H1 (cell line): Measurements from ENCODE around the gene CDC42EP3. TPM values are rescaled to one million over a fixed set of nuclear protein-coding genes. Genes with fewer than 3 reads are reported as not detected.

Source experiments
- CTCF ChIA-PET: fragments of 300-600 bp; sonication (Branson Sonifier 250); formaldehyde crosslinking; loops from one replicate; lab custom pipeline; 2021; ENCODE audit not compliant: partially characterized antibody; lab: Charles Lee
- POLR2A ChIA-PET: fragments of 300-600 bp; sonication (Branson Sonifier 250); formaldehyde crosslinking; loops from one replicate; lab custom pipeline; 2021; ENCODE audit warnings: inconsistent platforms; ENCODE audit not compliant: partially characterized antibody; lab: Charles Lee
- DNase-seq, 2 experiments: peaks; one replicate each; pipeline versions ENCODE4 v3.0.0 to v3.0.0-alpha.2; 2010 to 2022; ENCODE audit warnings: low spot score in 2 of 2, low read depth in 1 of 2, mixed read lengths in 1 of 2
- FAIRE-seq: peaks from 2 replicates; lab custom pipeline; 2011; peaks lifted over from hg19 to GRCh38; lab: Jason Lieb, UNC
- H2AFZ ChIP-seq: 2 replicates; pipeline ENCODE4 v1.8.1; 2012; ENCODE audit warnings: low read length, inconsistent platforms
- H2AK5ac ChIP-seq: 2 replicates; pipeline ENCODE4 v1.6.1; 2013; ENCODE audit warnings: low read depth, low read length
- H2BK120ac ChIP-seq: replicated peaks from 2 replicates; pipeline ENCODE3; 2013; ENCODE audit warnings: low read depth, low read length, inconsistent platforms
- H2BK12ac ChIP-seq: 2 replicates; pipeline ENCODE4 v1.6.1; 2013; ENCODE audit warnings: low read depth, low read length
- H2BK15ac ChIP-seq: 2 replicates; pipeline ENCODE4 v1.6.1; 2013; ENCODE audit warnings: low read length
- H2BK20ac ChIP-seq: 2 replicates; pipeline ENCODE4 v1.6.1; 2013; ENCODE audit warnings: low read length
- H2BK5ac ChIP-seq: 2 replicates; pipeline ENCODE4 v1.6.1; 2013; ENCODE audit warnings: low read depth, low read length
- H3K14ac ChIP-seq: 2 replicates; pipeline ENCODE4 v1.6.1; 2013; ENCODE audit warnings: inconsistent platforms; ENCODE audit not compliant: insufficient read length
- H3K18ac ChIP-seq: 2 replicates; pipeline ENCODE4 v1.6.1; 2013; ENCODE audit warnings: low read length; ENCODE audit errors: extremely low read depth
- H3K23ac ChIP-seq: 2 replicates; pipeline ENCODE4 v1.6.1; 2013; ENCODE audit warnings: inconsistent platforms; ENCODE audit not compliant: insufficient read length
- H3K23me2 ChIP-seq: 2 replicates; pipeline ENCODE4 v1.6.1; 2013; ENCODE audit warnings: low read depth, low read length
- H3K27ac ChIP-seq: 2 replicates; pipeline ENCODE4 v1.6.1; 2011; ENCODE audit warnings: low read depth, low read length, inconsistent platforms
- H3K27me3 ChIP-seq, 4 experiments: replicated peaks in 1 of 4; 1 replicate in 1 of 4; 2 replicates in 3 of 4; pipeline versions ENCODE4 v1.6.1 to v1.8.1; 2011 to 2013; ENCODE audit warnings: low read length in 3 of 4, mild to moderate bottlenecking in 3 of 4, inconsistent platforms in 2 of 4, mixed read lengths in 2 of 4, moderate library complexity in 1 of 4; ENCODE audit not compliant: control insufficient read depth in 3 of 4, insufficient read depth in 3 of 4; ENCODE audit errors: extremely low read depth in 1 of 4
- H3K36me3 ChIP-seq, 4 experiments: 2 replicates each; pipeline versions ENCODE4 v1.6.1 to v1.8.1; 2011 to 2013; ENCODE audit warnings: mild to moderate bottlenecking in 4 of 4, low read length in 3 of 4, moderate library complexity in 2 of 4, control low read depth in 1 of 4, inconsistent platforms in 1 of 4; ENCODE audit not compliant: insufficient read depth in 4 of 4, control insufficient read depth in 2 of 4
- H3K4ac ChIP-seq: replicated peaks from 2 replicates; pipeline ENCODE3; 2013; ENCODE audit warnings: low read length, low read depth, mixed read lengths, inconsistent platforms; ENCODE audit not compliant: insufficient read length
- H3K4me1 ChIP-seq, 4 experiments: replicated peaks in 1 of 4; 1 replicate in 1 of 4; 2 replicates in 3 of 4; pipeline versions ENCODE4 v1.6.1 to v1.8.1; 2011 to 2013; ENCODE audit warnings: low read length in 3 of 4, inconsistent platforms in 2 of 4, mixed read lengths in 1 of 4; ENCODE audit not compliant: insufficient read depth in 4 of 4, control insufficient read depth in 3 of 4
- H3K4me2 ChIP-seq, 2 experiments: 2 replicates each; pipeline versions ENCODE4 v1.6.1 to v1.8.1; 2011 to 2013; ENCODE audit warnings: low read depth in 2 of 2, low read length in 2 of 2, control low read depth in 1 of 2, inconsistent platforms in 1 of 2, mild to moderate bottlenecking in 1 of 2; ENCODE audit not compliant: insufficient read depth in 1 of 2
- H3K4me3 ChIP-seq, 4 experiments: fragments of 200-600, 300-600 bp in 1 of 4; sonication (generic), shearing (Covaris generic), sonication (Bioruptor Twin) in 1 of 4; 2 replicates each; pipeline versions ENCODE4 v1.5.1 to v1.8.1; 2011 to 2016; ENCODE audit warnings: low read length in 4 of 4, low read depth in 3 of 4, control low read depth in 2 of 4, inconsistent platforms in 2 of 4, mild to moderate bottlenecking in 2 of 4, mixed read lengths in 1 of 4, moderate library complexity in 1 of 4; ENCODE audit not compliant: insufficient read depth in 2 of 4; ENCODE audit errors: extremely low read depth in 1 of 4
- H3K56ac ChIP-seq: replicated peaks from 2 replicates; pipeline ENCODE3; 2013; ENCODE audit warnings: low read depth, mild to moderate bottlenecking, mixed read lengths, low read length, inconsistent platforms; ENCODE audit not compliant: insufficient read length
- H3K79me1 ChIP-seq: 2 replicates; pipeline ENCODE4 v1.6.1; 2013; ENCODE audit warnings: low read depth, low read length, control low read depth
- H3K79me2 ChIP-seq, 2 experiments: 2 replicates each; pipeline versions ENCODE4 v1.6.1 to v1.8.1; 2012 to 2013; ENCODE audit warnings: low read length in 2 of 2, mild to moderate bottlenecking in 2 of 2, inconsistent platforms in 1 of 2; ENCODE audit not compliant: insufficient read depth in 2 of 2, control insufficient read depth in 1 of 2
- H3K9ac ChIP-seq, 4 experiments: replicated peaks in 1 of 4; 1 replicate in 1 of 4; 2 replicates in 3 of 4; pipeline versions ENCODE4 v1.6.1 to v1.8.1; 2011 to 2013; ENCODE audit warnings: low read depth in 3 of 4, low read length in 3 of 4, control low read depth in 2 of 4, mild to moderate bottlenecking in 2 of 4, moderate library complexity in 2 of 4, inconsistent platforms in 1 of 4; ENCODE audit errors: extremely low read depth in 1 of 4
- H3K9me3 ChIP-seq, 2 experiments: 2 replicates each; pipeline versions ENCODE4 v1.6.1 to v1.8.1; 2012 to 2013; ENCODE audit warnings: mild to moderate bottlenecking in 2 of 2, moderate library complexity in 2 of 2, control low read depth in 1 of 2, inconsistent platforms in 1 of 2, low read depth in 1 of 2, low read length in 1 of 2, mixed read lengths in 1 of 2; ENCODE audit not compliant: insufficient read depth in 2 of 2
- H4K20me1 ChIP-seq, 2 experiments: replicated peaks in 1 of 2; 2 replicates each; pipeline versions ENCODE3 to v1.8.1; 2011 to 2013; ENCODE audit warnings: inconsistent platforms in 2 of 2, low read length in 2 of 2, mild to moderate bottlenecking in 1 of 2; ENCODE audit not compliant: insufficient read depth in 2 of 2, control insufficient read depth in 1 of 2
- H4K5ac ChIP-seq: 2 replicates; pipeline ENCODE4 v1.6.1; 2013; ENCODE audit warnings: low read length, low read depth, mixed read lengths, inconsistent platforms; ENCODE audit not compliant: insufficient read length
- H4K8ac ChIP-seq: 2 replicates; pipeline ENCODE4 v1.8.0; 2013; ENCODE audit warnings: mild to moderate bottlenecking, moderate library complexity, low read length, inconsistent platforms; ENCODE audit not compliant: insufficient read depth; ENCODE audit errors: extremely low read depth
- H4K91ac ChIP-seq: replicated peaks from 2 replicates; pipeline ENCODE3; 2013; ENCODE audit warnings: low read length, mixed read lengths, inconsistent platforms; ENCODE audit not compliant: insufficient read length
- CHD2 ChIP-seq: IDR thresholded peaks from 2 replicates; pipeline ENCODE4 v1.6.1; 2012; ENCODE audit warnings: low read length, improper control_type of control experiment
- JUND ChIP-seq: IDR thresholded peaks from 2 replicates; pipeline ENCODE4 v1.6.1; 2011; ENCODE audit warnings: mild to moderate bottlenecking, improper control_type of control experiment, low read length
- SP2 ChIP-seq: IDR thresholded peaks from 2 replicates; pipeline ENCODE4 v1.6.1; 2012; ENCODE audit warnings: mild to moderate bottlenecking, low read length, inconsistent platforms
- SRF ChIP-seq: IDR thresholded peaks from 2 replicates; pipeline ENCODE4 v1.6.1; 2011; ENCODE audit warnings: mild to moderate bottlenecking, low read depth, low read length, moderate library complexity
- WGBS, 2 experiments: shearing (Covaris generic) in 1 of 2; methylation state at CpG; one replicate each; pipeline versions ENCODE4 v1.1.6 to v1.1.7; 2013 to 2015; ENCODE audit warnings: low lambda C conversion rate in 2 of 2, mixed read lengths in 2 of 2, inconsistent platforms in 1 of 2, low coverage in 1 of 2, missing lambda C conversion rate in 1 of 2; ENCODE audit not compliant: insufficient replicate concordance in 2 of 2, insufficient coverage in 1 of 2, insufficient read length in 1 of 2; ENCODE audit errors: extremely low coverage in 1 of 2, missing lambda C conversion rate in 1 of 2; 5-methylcytosine and 5-hydroxymethylcytosine counted together
- polyA plus RNA-seq, 7 experiments: library from polyadenylated mRNA; depleted of rRNA in 3 of 7; stranded (reverse) in 5 of 7; unstranded in 2 of 7; fragments of >200 nt in 5 of 7; fragments of 200-250 nt in 2 of 7; gene quantifications; 1 replicate in 5 of 7; 2 replicates in 1 of 7; 4 replicates in 1 of 7; pipeline versions ENCODE4 v1.2.1 to v1.2.3, GENCODE V29; 2011 to 2013; ENCODE audit warnings: missing spikeins in 2 of 7, mixed read lengths in 2 of 7
- total RNA-seq: library from RNA; stranded (reverse); fragmentation: NEBNext Ultra II Directional; extraction: Animal tissue kit (Norgen Biotek cat#: 25700); gene quantifications from 2 replicates; pipeline ENCODE4 v1.2.1, GENCODE V29; 2021

Gene CDC42EP3
- total and polyA plus RNA-seq, 2 of the 8 experiments (the other 6 are each of a cell fraction or from before 2014, with no cell fraction given) = 18.4 to 24.7 TPM

- no peak overlapping the region for H3K27ac ChIP-seq
Measured at GRCh38 chr2:37631292-37631691, 40.1 kb downstream of the CDC42EP3 start.

More at GRCh38 chr2:37631292-37631691, 40.1 kb downstream of the CDC42EP3 start:
- Histone ChIP-seq H3K79me1 (no peaks in the 10 kb centered on the region), H4K91ac (no peak overlapping the region), H3K4me1 (no peaks in the 10 kb centered on the region), H3K9me3 (no peaks in the 10 kb centered on the region), H3K4ac (no peak overlapping the region), H2BK120ac (no peak overlapping the region), H4K20me1 (no peaks in the 10 kb centered on the region), H4K5ac (no peak overlapping the region), H2AK5ac (no peak overlapping the region), H3K4me2 (no peak overlapping the region), H3K9ac (no peak overlapping the region), H3K79me2 (no peaks in the 10 kb centered on the region), H2BK20ac (no peak overlapping the region), H3K18ac (no peak overlapping the region), H2BK5ac (no peak overlapping the region), H3K36me3 (no peaks in the 10 kb centered on the region), H2BK12ac (no peak overlapping the region), H3K23me2 (no peaks in the 10 kb centered on the region), H3K27me3 (no peaks in the 10 kb centered on the region), H2AFZ (no peak overlapping the region), H3K4me3 (no peak overlapping the region), H3K14ac (no peak overlapping the region), H3K56ac (no peak overlapping the region), H4K8ac (no peak overlapping the region), H3K23ac (no peak overlapping the region), H2BK15ac (no peak overlapping the region)
- no peak for FAIRE-seq
- no peak for TF ChIP-seq SP2
- TF ChIP-seq SRF = no peak
- no peak for TF ChIP-seq JUND
- no peak for TF ChIP-seq CHD2
- WGBS, 2 experiments = 90% methylated on average over 2 of the region's 2 CpGs; no CpG with 5 or more reads in 1 of the 2 experiments
- ChIA-PET CTCF (no interaction called here), POLR2A (no interaction called here)
- DNase-seq = no peak
